GM23338 (cell line): ENCODE measurements around the gene LRFN3. TPM values are rescaled to one million over a fixed set of nuclear protein-coding genes. Genes with fewer than 3 reads are reported as not detected.

Source experiments
- ATAC-seq: fragments of 200-7000 bp; cut with Tn5 transposase; 3 replicates; pipeline ENCODE4 v1.9.1; 2020
- DNase-seq: peaks from one replicate; pipeline ENCODE4 v3.0.0-alpha.2; 2015; ENCODE audit warnings: low spot score
- H2AFZ ChIP-seq: fragments of 200-600 bp; sonication (generic); 2 replicates; pipeline ENCODE4 v1.8.0; 2016; ENCODE audit warnings: antibody characterized with exemption, mild to moderate bottlenecking, moderate library complexity
- H3F3A ChIP-seq: fragments of 200-600 bp; sonication (generic); replicated peaks from 2 replicates; pipeline ENCODE4 v1.8.0; 2017; ENCODE audit warnings: antibody characterized with exemption, mixed run types, low read depth
- H3K27ac ChIP-seq: fragments of 200-600 bp; sonication (generic); 2 replicates; pipeline ENCODE4 v1.6.1; 2016; ENCODE audit warnings: low read depth
- H3K27me3 ChIP-seq: fragments of 200-600 bp; sonication (generic); 2 replicates; pipeline ENCODE4 v1.8.0; 2016; ENCODE audit warnings: mild to moderate bottlenecking, mixed run types, moderate library complexity; ENCODE audit not compliant: insufficient read depth
- H3K36me3 ChIP-seq: fragments of 200-600 bp; sonication (generic); 2 replicates; pipeline ENCODE4 v1.8.0; 2016; ENCODE audit warnings: mild to moderate bottlenecking; ENCODE audit not compliant: insufficient read depth
- H3K4me1 ChIP-seq: fragments of 200-600 bp; sonication (generic); 2 replicates; pipeline ENCODE4 v1.8.0; 2016; ENCODE audit warnings: mild to moderate bottlenecking, moderate library complexity; ENCODE audit not compliant: insufficient read depth
- H3K4me2 ChIP-seq: fragments of 200-600 bp; sonication (generic); 2 replicates; pipeline ENCODE4 v1.7.1; 2017; ENCODE audit warnings: mixed run types
- H3K4me3 ChIP-seq: fragments of 200-600 bp; sonication (generic); 2 replicates; pipeline ENCODE4 v1.6.1; 2016; ENCODE audit warnings: mixed run types
- H3K79me2 ChIP-seq: fragments of 200-600 bp; sonication (generic); replicated peaks from 2 replicates; pipeline ENCODE4 v1.8.0; 2017; ENCODE audit warnings: mild to moderate bottlenecking; ENCODE audit not compliant: insufficient read depth
- H3K9me2 ChIP-seq: fragments of 200-600 bp; sonication (generic); 2 replicates; pipeline ENCODE4 v1.8.0; 2017; ENCODE audit not compliant: insufficient read depth
- H4K20me1 ChIP-seq: fragments of 200-600 bp; sonication (generic); replicated peaks from 2 replicates; pipeline ENCODE4 v1.8.0; 2017; ENCODE audit warnings: mild to moderate bottlenecking; ENCODE audit not compliant: insufficient read depth
- H3K27ac Mint-ChIP-seq: 2 replicates; pipeline ENCODE4 v1.8.0; 2020; ENCODE audit warnings: inconsistent platforms, mild to moderate bottlenecking, moderate library complexity, mixed read lengths
- H3K27me3 Mint-ChIP-seq: 3 replicates; pipeline ENCODE4 v1.8.0; 2022; ENCODE audit warnings: low read depth, mild to moderate bottlenecking, moderate library complexity, mixed read lengths, inconsistent platforms; ENCODE audit not compliant: insufficient read depth, poor library complexity
- H3K36me3 Mint-ChIP-seq: 3 replicates; pipeline ENCODE4 v1.8.0; 2021; ENCODE audit warnings: low read depth, mild to moderate bottlenecking, inconsistent platforms, moderate library complexity, mixed read lengths
- H3K4me1 Mint-ChIP-seq: 3 replicates; pipeline ENCODE4 v1.8.0; 2020; ENCODE audit warnings: mild to moderate bottlenecking, inconsistent platforms, mixed read lengths
- H3K4me3 Mint-ChIP-seq: 3 replicates; pipeline ENCODE4 v1.8.0; 2021; ENCODE audit warnings: moderate library complexity, mild to moderate bottlenecking, inconsistent platforms, mixed read lengths
- H3K9me3 Mint-ChIP-seq: 3 replicates; pipeline ENCODE4 v1.8.0; 2020; ENCODE audit warnings: moderate library complexity, mild to moderate bottlenecking, inconsistent platforms, mixed read lengths
- ETS1 ChIP-seq: IDR thresholded peaks from 2 replicates; pipeline ENCODE4 v1.6.1; 2016; ENCODE audit warnings: antibody characterized with exemption
- NANOG ChIP-seq: IDR thresholded peaks from 2 replicates; pipeline ENCODE4 v1.6.1; 2016; ENCODE audit warnings: antibody characterized with exemption, borderline replicate concordance
- POLR2AphosphoS5 ChIP-seq: IDR thresholded peaks from 2 replicates; pipeline ENCODE4 v1.6.1; 2016; ENCODE audit warnings: antibody characterized with exemption, low read depth
- ZNF462 ChIP-seq: fragments of 250-450 bp; sonication (Bioruptor Pico); IDR thresholded peaks from 2 replicates; pipeline ENCODE4 v1.5.0; 2020; ENCODE audit warnings: mild to moderate bottlenecking, moderate library complexity
- polyA plus RNA-seq: library from polyadenylated mRNA; unstranded; fragments of >200 nt; fragmentation: Nextera tagmentation; extraction: Ambion mirVana; gene quantifications from 2 replicates; pipeline ENCODE4 v1.2.1, GENCODE V29; 2016
- total RNA-seq: library from RNA; depleted of rRNA; stranded (reverse); fragments of >200 nt; shearing (Covaris generic); gene quantifications from 2 replicates; pipeline ENCODE4 v1.2.3, GENCODE V29; 2014

The LRFN3 gene
- total and polyA plus RNA-seq, 2 experiments from 2014 or later, result 5.8 to 15.1 TPM

- 0 out of 2 replicates have a peak, but pooled peaks cover 6% of the 10 kb centered on the region for H3F3A ChIP-seq
- H2AFZ ChIP-seq, result no peak overlapping the region
- no peak overlapping the region for H3K4me3 Mint-ChIP-seq
- H3K36me3 Mint-ChIP-seq, result no peaks in the 10 kb centered on the region; the same call in 2 of the 3 replicates
- H3K4me1 ChIP-seq, result peaks cover 9% of the 10 kb centered on the region; the same call in 1 of the 2 replicates
- TF ChIP-seq POLR2AphosphoS5 (no peak), ZNF462 (CRISPR knock-in tag) (no peak)
- peaks cover 14% of the 10 kb centered on the region; the same call in 2 of the 3 replicates for H3K4me1 Mint-ChIP-seq
- peaks cover 6% of the 10 kb centered on the region for H4K20me1 ChIP-seq
- H3K27me3 ChIP-seq, result no peaks in the 10 kb centered on the region
- H3K4me3 ChIP-seq, result no peak overlapping the region
- H3K9me2 ChIP-seq, result no peaks in the 10 kb centered on the region
- no peak for DNase-seq
- no peak overlapping the region for H3K27ac Mint-ChIP-seq
- ATAC-seq, result no peak
- H3K27me3 Mint-ChIP-seq, result peaks cover 10% of the 10 kb centered on the region
- H3K27ac ChIP-seq, result no peak overlapping the region
- no peaks in the 10 kb centered on the region for H3K36me3 ChIP-seq
- no peak overlapping the region for H3K4me2 ChIP-seq
- H3K79me2 ChIP-seq, result peaks cover 12% of the 10 kb centered on the region; the same call in 1 of the 2 replicates
- no peaks in the 10 kb centered on the region; the same call in 2 of the 3 replicates for H3K9me3 Mint-ChIP-seq
Observed at GRCh38 chr19:35991731-35992450, 55.7 kb downstream of the LRFN3 start.

- Mint-ChIP-seq H3K4me3 (no peak overlapping the region), H3K4me1 (peaks cover 14% of the 10 kb centered on the region; the same call in 2 of the 3 replicates), H3K9me3 (no peaks in the 10 kb centered on the region; the same call in 2 of the 3 replicates), H3K36me3 (peaks cover 5% of the 10 kb centered on the region; the same call in 1 of the 3 replicates), H3K27me3 (peaks cover 7% of the 10 kb centered on the region), H3K27ac (no peak overlapping the region)
- Histone ChIP-seq H4K20me1 (peaks cover 9% of the 10 kb centered on the region), H3F3A (0 out of 2 replicates have a peak, but pooled peaks cover 6% of the 10 kb centered on the region), H3K27me3 (no peaks in the 10 kb centered on the region), H3K9me2 (no peaks in the 10 kb centered on the region), H3K4me3 (no peak overlapping the region), H3K4me2 (no peak overlapping the region), H3K27ac (no peak overlapping the region), H3K79me2 (peaks cover 13% of the 10 kb centered on the region; the same call in 1 of the 2 replicates), H2AFZ (no peak overlapping the region), H3K36me3 (no peaks in the 10 kb centered on the region), H3K4me1 (peaks cover 9% of the 10 kb centered on the region; the same call in 1 of the 2 replicates)
- DNase-seq, result no peak
- ATAC-seq, result no peak
- TF ChIP-seq POLR2AphosphoS5 (no peak), NANOG (no peak), ETS1 (no peak)
Observed at GRCh38 chr19:35992907-35993765, 57.0 kb downstream of the LRFN3 start.
